Uterus (tissue), 2 donors: ENCODE measurements around the gene BCR.

ENCODE experiments used
- CTCF ChIP-seq, 4 experiments: fragments of 200-600 bp in 2 of 4; fragments of 450-650 bp in 2 of 4; sonication (generic) in 2 of 4; IDR thresholded peaks; one replicate each; pipeline ENCODE4 v1.5.1; 2016 to 2019; ENCODE audit warnings: antibody characterized with exemption in 4 of 4, mild to moderate bottlenecking in 2 of 4, moderate library complexity in 1 of 4
- POLR2A ChIP-seq, 2 donors: fragments of 450-650 bp; IDR thresholded peaks; one replicate each; pipeline ENCODE4 v1.6.1; 2016; ENCODE audit warnings: antibody characterized with exemption in 2 of 2, mild to moderate bottlenecking in 1 of 2, moderate library complexity in 1 of 2

DNA sequence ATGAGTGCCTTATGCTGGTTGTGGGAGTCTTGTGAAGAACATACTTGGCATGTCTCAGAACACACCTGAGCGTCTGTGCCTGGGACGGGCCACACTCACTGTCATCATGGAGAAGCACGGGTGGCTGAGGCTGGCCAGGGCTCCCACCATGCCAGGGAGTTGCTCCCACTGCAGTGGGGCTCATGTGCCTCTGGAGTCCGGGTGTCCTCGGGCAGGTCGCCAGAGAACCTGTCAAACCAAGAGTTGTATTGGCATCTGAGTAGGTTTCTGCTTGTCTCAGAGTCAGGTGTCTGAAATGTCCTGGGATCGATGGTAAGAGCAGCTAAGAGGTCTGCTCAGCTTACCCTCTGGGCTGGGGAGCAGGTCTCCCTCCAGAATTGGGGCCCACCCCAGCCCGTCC lies 92.1 kb downstream of the BCR start:
- TF ChIP-seq CTCF (IDR thresholded peaks at IDR 0.05) = no peak
- TF ChIP-seq POLR2A (IDR thresholded peaks at IDR 0.05) = no peak
